Measurements from ENCODE around the gene APOB.

The APOB gene

DNA sequence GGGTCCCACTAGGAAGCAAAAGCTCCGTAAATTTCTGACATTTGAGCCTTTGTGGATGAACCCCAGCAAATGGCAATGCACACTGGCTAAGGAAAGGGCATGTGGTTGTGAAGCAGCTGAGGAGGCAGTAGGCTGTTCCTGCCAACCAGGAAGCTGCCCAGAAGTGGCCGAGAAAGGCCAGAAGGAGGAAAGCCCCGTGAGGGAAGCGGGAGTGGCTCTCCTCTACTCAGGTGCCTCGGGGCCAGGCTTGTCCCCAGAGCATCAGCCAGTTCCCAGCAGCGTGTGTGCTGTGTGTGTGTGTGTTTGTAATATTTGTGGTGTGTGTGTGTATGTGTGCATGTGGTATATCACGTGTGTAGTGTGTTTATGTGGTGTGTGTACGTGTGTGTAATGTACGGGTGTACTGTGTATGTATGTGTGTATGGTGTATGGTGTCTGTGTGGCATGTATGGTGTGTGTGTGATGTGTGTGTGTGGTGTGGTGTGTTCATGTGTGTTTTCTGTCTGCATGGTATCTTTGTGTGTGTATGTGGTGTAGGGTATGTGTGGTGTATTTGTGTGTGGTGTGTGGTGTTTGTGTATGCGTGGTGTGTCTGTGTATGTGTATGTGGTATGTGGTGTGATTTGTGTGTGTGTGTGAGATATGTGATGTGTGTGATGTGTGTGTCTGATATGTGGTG is 90.6 kb downstream of the APOB start:
- Mint-ChIP-seq H3K27me3 (no peaks in the 10 kb centered on the region), H3K9me3 (ENCODE audit: low read depth) (no peaks in the 10 kb centered on the region), H3K36me3 (no peaks in the 10 kb centered on the region), H3K4me3 (no peak overlapping the region), H3K4me1 (ENCODE audit: low read depth) (no peaks in the 10 kb centered on the region), H3K27ac (no peak overlapping the region)

Data from activated naive CD8-positive, alpha-beta T cell (primary cell).